ENCODE data around the gene MARK4. TPM values are rescaled to one million over a fixed set of nuclear protein-coding genes. Genes with fewer than 3 reads are reported as not detected.

Gene MARK4
- total RNA-seq, 4 donors from 2014 or later: 13.5 to 51.5 (median 15.5) TPM

GRCh38 chr19:45231891-45232290 is 19.2 kb upstream of the MARK4 start:
- DNase-seq: no peak
- no peak overlapping the region for H3K27ac ChIP-seq
- no peak for TF ChIP-seq CTCF (IDR thresholded peaks at IDR 0.05)
- TF ChIP-seq POLR2A (IDR thresholded peaks at IDR 0.05): no peak
- intact Hi-C loops (cut with DNase I; ENCODE audit: low total_unique reads): no loop called here
- H3K27me3 ChIP-seq: peaks cover 0 to 4% of the 10 kb centered on the region in 2 donors
- no peaks in the 10 kb centered on the region for H3K9me3 ChIP-seq
- H3K4me1 ChIP-seq: no peaks in the 10 kb centered on the region
- no peak overlapping the region for H3K4me3 ChIP-seq
- no peaks in the 10 kb centered on the region for H3K36me3 ChIP-seq

GRCh38 chr19:45234089-45234869 is 16.8 kb upstream of the MARK4 start:
- no peaks in the 10 kb centered on the region for H3K36me3 ChIP-seq
- no peaks in the 10 kb centered on the region for H3K4me1 ChIP-seq
- no peak for DNase-seq
- H3K9me3 ChIP-seq: no peaks in the 10 kb centered on the region
- TF ChIP-seq CTCF (IDR thresholded peaks at IDR 0.05): no peak
- no peak for TF ChIP-seq POLR2A (IDR thresholded peaks at IDR 0.05)
- H3K4me3 ChIP-seq: no peak overlapping the region
- intact Hi-C loops (cut with DNase I; ENCODE audit: low total_unique reads): no loop called here
- peaks cover 0 to 4% of the 10 kb centered on the region in 2 donors for H3K27me3 ChIP-seq
- H3K27ac ChIP-seq: no peak overlapping the region

- Histone ChIP-seq H3K9me3 (no peaks in the 10 kb centered on the region), H3K27ac (no peak overlapping the region), H3K36me3 (no peaks in the 10 kb centered on the region), H3K4me1 (no peaks in the 10 kb centered on the region), H3K27me3 (peaks cover 0 to 4% of the 10 kb centered on the region in 2 donors), H3K4me3 (no peak overlapping the region)
- no peak for TF ChIP-seq POLR2A (IDR thresholded peaks at IDR 0.05)
- no peak for TF ChIP-seq CTCF (IDR thresholded peaks at IDR 0.05)
- DNase-seq: no peak
- intact Hi-C loops (cut with DNase I; ENCODE audit: low total_unique reads): no loop called here
Measured at GRCh38 chr19:45235485-45235884, 15.6 kb upstream of the MARK4 start.

GRCh38 chr19:45238556-45238955 is 12.5 kb upstream of the MARK4 start:
- Histone ChIP-seq H3K4me3 (no peak overlapping the region), H3K36me3 (no peaks in the 10 kb centered on the region), H3K9me3 (no peaks in the 10 kb centered on the region), H3K4me1 (no peaks in the 10 kb centered on the region), H3K27ac (no peak overlapping the region), H3K27me3 (peaks cover 0 to 4% of the 10 kb centered on the region in 2 donors)
- intact Hi-C loops (cut with DNase I; ENCODE audit: low total_unique reads): no loop called here
- no peak for TF ChIP-seq POLR2A (IDR thresholded peaks at IDR 0.05)
- DNase-seq: no peak

- intact Hi-C loops (cut with DNase I; ENCODE audit: low total_unique reads): no loop called here
Measured at GRCh38 chr19:45243144-45243732, 7.8 kb upstream of the MARK4 start.

More at GRCh38 chr19:45243144-45243732, 7.8 kb upstream of the MARK4 start:
- no peak for DNase-seq
- Histone ChIP-seq H3K4me1 (no peaks in the 10 kb centered on the region), H3K9me3 (no peaks in the 10 kb centered on the region), H3K27me3 (no peaks in the 10 kb centered on the region), H3K27ac (no peak overlapping the region), H3K36me3 (no peaks in the 10 kb centered on the region), H3K4me3 (no peak overlapping the region)
- TF ChIP-seq CTCF (IDR thresholded peaks at IDR 0.05) (no peak), POLR2A (IDR thresholded peaks at IDR 0.05) (no peak)
